SK-N-SH treated with all-trans-retinoic acid at 6 μM for 48 hours (cell line): Measurements from ENCODE around the gene FGGY.

Experiments
- ATAC-seq: fragments of 200-7000 bp; cut with Tn5 transposase; 3 replicates; pipeline ENCODE4 v1.9.1; 2020; ENCODE audit warnings: mild to moderate bottlenecking, moderate library complexity
- ARNTL ChIP-seq: fragments of 450-650 bp; formaldehyde crosslinking; IDR thresholded peaks from 2 replicates; pipeline ENCODE4 v1.5.0; 2020; ENCODE audit warnings: low read depth, mild to moderate bottlenecking, moderate library complexity, borderline replicate concordance
- BACH2 ChIP-seq: fragments of 250-450 bp; sonication (Bioruptor Pico); IDR thresholded peaks from 2 replicates; pipeline ENCODE4 v1.9.0; 2021; ENCODE audit warnings: mild to moderate bottlenecking, borderline replicate concordance
- CSDC2 ChIP-seq: fragments of 250-450 bp; sonication (Bioruptor Pico); IDR thresholded peaks from 2 replicates; pipeline ENCODE4 v1.5.0; 2020; ENCODE audit warnings: mild to moderate bottlenecking, moderate library complexity
- CSRNP3 ChIP-seq: fragments of 250-450 bp; sonication (Bioruptor Pico); IDR thresholded peaks from 2 replicates; pipeline ENCODE4 v1.5.1; 2021; ENCODE audit warnings: mild to moderate bottlenecking, moderate library complexity
- ESRRG ChIP-seq: fragments of 250-450 bp; sonication (Bioruptor Pico); IDR thresholded peaks from 2 replicates; pipeline ENCODE4 v1.6.1; 2021; ENCODE audit warnings: mild to moderate bottlenecking
- GLIS3 ChIP-seq: fragments of 250-450 bp; sonication (Bioruptor Pico); IDR thresholded peaks from 2 replicates; pipeline ENCODE4 v1.5.0; 2020; ENCODE audit warnings: mild to moderate bottlenecking, moderate library complexity
- OSR1 ChIP-seq: fragments of 250-450 bp; sonication (Bioruptor Pico); IDR thresholded peaks from 2 replicates; pipeline ENCODE4 v1.8.0; 2022; ENCODE audit warnings: moderate library complexity, mild to moderate bottlenecking, inconsistent platforms
- SNAI2 ChIP-seq: fragments of 250-450 bp; sonication (Bioruptor Pico); IDR thresholded peaks from 2 replicates; pipeline ENCODE4 v1.5.0; 2020; ENCODE audit warnings: mild to moderate bottlenecking, moderate library complexity
- TCF4 ChIP-seq: fragments of 250-450 bp; sonication (Bioruptor Pico); IDR thresholded peaks from 2 replicates; pipeline ENCODE4 v1.8.0; 2021; ENCODE audit warnings: mild to moderate bottlenecking, moderate library complexity, borderline replicate concordance
- ZC3H10 ChIP-seq: fragments of 250-450 bp; sonication (Bioruptor Pico); IDR thresholded peaks from 2 replicates; pipeline ENCODE4 v1.5.1; 2021; ENCODE audit warnings: mild to moderate bottlenecking, moderate library complexity
- ZFP3 ChIP-seq: fragments of 250-450 bp; sonication (Bioruptor Pico); IDR thresholded peaks from 2 replicates; pipeline ENCODE4 v1.5.0; 2020; ENCODE audit warnings: mild to moderate bottlenecking, moderate library complexity
- ZFP30 ChIP-seq: fragments of 450-650 bp; formaldehyde crosslinking; IDR thresholded peaks from 2 replicates; pipeline ENCODE4 v1.5.0; 2022; ENCODE audit warnings: mild to moderate bottlenecking, moderate library complexity
- ZNF565 ChIP-seq: fragments of 450-650 bp; formaldehyde crosslinking; conservative IDR thresholded peaks from 2 replicates; pipeline ENCODE4 v1.5.0; 2020; ENCODE audit warnings: low read depth, mild to moderate bottlenecking, moderate library complexity
- ZNF70 ChIP-seq: fragments of 450-650 bp; formaldehyde crosslinking; IDR thresholded peaks from 2 replicates; pipeline ENCODE4 v1.5.0; 2020; ENCODE audit warnings: mild to moderate bottlenecking, moderate library complexity
- ZNF8 ChIP-seq: fragments of 450-650 bp; formaldehyde crosslinking; IDR thresholded peaks from 2 replicates; pipeline ENCODE4 v1.5.0; 2020; ENCODE audit warnings: mild to moderate bottlenecking, moderate library complexity
- TF ChIP-seq, protein P1 (sequence below): fragments of 250-450 bp; sonication (Bioruptor Pico); IDR thresholded peaks from 2 replicates; pipeline ENCODE4 v1.8.0; 2020; ENCODE audit warnings: mild to moderate bottlenecking, moderate library complexity, borderline replicate concordance
- TF ChIP-seq, protein P2 (sequence below): fragments of 250-450 bp; sonication (Bioruptor Pico); IDR thresholded peaks from 2 replicates; pipeline ENCODE4 v1.8.0; 2021; ENCODE audit warnings: low read depth, mild to moderate bottlenecking, moderate library complexity, borderline replicate concordance
- TF ChIP-seq, protein P3 (sequence below): fragments of 250-450 bp; sonication (Bioruptor Pico); IDR thresholded peaks from 2 replicates; pipeline ENCODE4 v1.5.1; 2020; ENCODE audit warnings: low read depth, mild to moderate bottlenecking, moderate library complexity

The FGGY gene

DNA sequence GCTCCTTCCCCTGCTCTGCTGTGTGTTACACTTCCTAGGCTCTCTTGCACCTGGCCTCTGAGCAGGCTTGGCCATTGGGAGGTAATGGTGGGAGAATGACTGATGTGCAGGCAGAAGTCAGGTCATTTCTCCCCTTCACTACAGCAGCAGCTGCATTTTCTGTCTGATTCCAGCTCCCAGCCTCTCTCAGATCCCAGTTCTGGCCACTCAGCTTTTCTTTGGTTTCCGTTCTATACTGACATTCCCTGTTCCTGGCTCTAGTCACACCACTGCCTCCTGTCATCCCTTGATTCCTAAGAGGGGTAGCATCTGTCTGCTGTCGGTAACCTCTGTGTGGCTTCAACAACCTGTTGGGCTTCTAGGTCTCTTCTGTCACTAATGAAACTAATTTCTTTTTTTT is 390.2 kb downstream of the FGGY start:
- ATAC-seq = no peak
- TF ChIP-seq TCF4 (CRISPR knock-in tag) = no peak
- TF ChIP-seq, protein P1, sequence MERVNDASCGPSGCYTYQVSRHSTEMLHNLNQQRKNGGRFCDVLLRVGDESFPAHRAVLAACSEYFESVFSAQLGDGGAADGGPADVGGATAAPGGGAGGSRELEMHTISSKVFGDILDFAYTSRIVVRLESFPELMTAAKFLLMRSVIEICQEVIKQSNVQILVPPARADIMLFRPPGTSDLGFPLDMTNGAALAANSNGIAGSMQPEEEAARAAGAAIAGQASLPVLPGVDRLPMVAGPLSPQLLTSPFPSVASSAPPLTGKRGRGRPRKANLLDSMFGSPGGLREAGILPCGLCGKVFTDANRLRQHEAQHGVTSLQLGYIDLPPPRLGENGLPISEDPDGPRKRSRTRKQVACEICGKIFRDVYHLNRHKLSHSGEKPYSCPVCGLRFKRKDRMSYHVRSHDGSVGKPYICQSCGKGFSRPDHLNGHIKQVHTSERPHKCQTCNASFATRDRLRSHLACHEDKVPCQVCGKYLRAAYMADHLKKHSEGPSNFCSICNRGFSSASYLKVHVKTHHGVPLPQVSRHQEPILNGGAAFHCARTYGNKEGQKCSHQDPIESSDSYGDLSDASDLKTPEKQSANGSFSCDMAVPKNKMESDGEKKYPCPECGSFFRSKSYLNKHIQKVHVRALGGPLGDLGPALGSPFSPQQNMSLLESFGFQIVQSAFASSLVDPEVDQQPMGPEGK (CRISPR knock-in tag) = no peak
- TF ChIP-seq ZC3H10 (CRISPR knock-in tag) = no peak
- no peak for TF ChIP-seq ESRRG (CRISPR knock-in tag)
- TF ChIP-seq, protein P2, sequence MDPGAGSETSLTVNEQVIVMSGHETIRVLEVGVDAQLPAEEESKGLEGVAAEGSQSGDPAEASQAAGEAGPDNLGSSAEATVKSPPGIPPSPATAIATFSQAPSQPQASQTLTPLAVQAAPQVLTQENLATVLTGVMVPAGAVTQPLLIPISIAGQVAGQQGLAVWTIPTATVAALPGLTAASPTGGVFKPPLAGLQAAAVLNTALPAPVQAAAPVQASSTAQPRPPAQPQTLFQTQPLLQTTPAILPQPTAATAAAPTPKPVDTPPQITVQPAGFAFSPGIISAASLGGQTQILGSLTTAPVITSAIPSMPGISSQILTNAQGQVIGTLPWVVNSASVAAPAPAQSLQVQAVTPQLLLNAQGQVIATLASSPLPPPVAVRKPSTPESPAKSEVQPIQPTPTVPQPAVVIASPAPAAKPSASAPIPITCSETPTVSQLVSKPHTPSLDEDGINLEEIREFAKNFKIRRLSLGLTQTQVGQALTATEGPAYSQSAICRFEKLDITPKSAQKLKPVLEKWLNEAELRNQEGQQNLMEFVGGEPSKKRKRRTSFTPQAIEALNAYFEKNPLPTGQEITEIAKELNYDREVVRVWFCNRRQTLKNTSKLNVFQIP (CRISPR knock-in tag) = no peak
- TF ChIP-seq ZNF8 (CRISPR knock-in tag) = no peak
- no peak for TF ChIP-seq ZNF565 (CRISPR knock-in tag)
- TF ChIP-seq ZFP30 (CRISPR knock-in tag) = no peak
- TF ChIP-seq CSRNP3 (CRISPR knock-in tag) = no peak
- no peak for TF ChIP-seq ARNTL (CRISPR knock-in tag)
- no peak for TF ChIP-seq GLIS3 (CRISPR knock-in tag)
- no peak for TF ChIP-seq ZFP3 (CRISPR knock-in tag)
- TF ChIP-seq ZNF70 (CRISPR knock-in tag) = no peak
- TF ChIP-seq OSR1 (CRISPR knock-in tag) = no peak
- TF ChIP-seq BACH2 (CRISPR knock-in tag) = no peak
- no peak for TF ChIP-seq CSDC2 (CRISPR knock-in tag)
- no peak for TF ChIP-seq SNAI2 (CRISPR knock-in tag)

DNA sequence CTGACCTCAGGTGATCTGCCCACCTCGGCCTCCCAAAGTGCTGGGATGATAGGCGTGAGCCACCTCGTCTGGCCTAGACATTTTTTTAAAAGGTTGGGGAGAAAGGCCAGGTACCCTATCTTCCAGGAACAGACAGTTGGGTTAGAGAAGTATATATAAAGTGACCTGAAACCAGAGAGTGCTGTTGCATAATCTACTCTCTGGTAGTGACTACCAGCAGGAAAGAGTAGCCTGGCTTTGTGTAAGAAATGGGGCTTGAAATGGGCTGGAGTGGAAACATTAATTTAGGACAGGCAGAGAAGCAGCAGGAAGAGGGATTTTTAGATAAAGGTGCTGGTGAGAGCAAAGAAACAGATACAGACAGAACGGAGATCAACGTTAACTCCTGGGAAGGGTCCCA is 392.1 kb downstream of the FGGY start:
- ATAC-seq = no peak
- TF ChIP-seq BACH2 (CRISPR knock-in tag) = no peak
- no peak for TF ChIP-seq ZNF565 (CRISPR knock-in tag)
- TF ChIP-seq, protein P3, sequence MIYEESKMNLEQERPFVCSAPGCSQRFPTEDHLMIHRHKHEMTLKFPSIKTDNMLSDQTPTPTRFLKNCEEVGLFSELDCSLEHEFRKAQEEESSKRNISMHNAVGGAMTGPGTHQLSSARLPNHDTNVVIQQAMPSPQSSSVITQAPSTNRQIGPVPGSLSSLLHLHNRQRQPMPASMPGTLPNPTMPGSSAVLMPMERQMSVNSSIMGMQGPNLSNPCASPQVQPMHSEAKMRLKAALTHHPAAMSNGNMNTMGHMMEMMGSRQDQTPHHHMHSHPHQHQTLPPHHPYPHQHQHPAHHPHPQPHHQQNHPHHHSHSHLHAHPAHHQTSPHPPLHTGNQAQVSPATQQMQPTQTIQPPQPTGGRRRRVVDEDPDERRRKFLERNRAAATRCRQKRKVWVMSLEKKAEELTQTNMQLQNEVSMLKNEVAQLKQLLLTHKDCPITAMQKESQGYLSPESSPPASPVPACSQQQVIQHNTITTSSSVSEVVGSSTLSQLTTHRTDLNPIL = no peak
- TF ChIP-seq TCF4 (CRISPR knock-in tag) = no peak
- no peak for TF ChIP-seq ARNTL (CRISPR knock-in tag)
- TF ChIP-seq, protein P1 (CRISPR knock-in tag) = no peak

DNA sequence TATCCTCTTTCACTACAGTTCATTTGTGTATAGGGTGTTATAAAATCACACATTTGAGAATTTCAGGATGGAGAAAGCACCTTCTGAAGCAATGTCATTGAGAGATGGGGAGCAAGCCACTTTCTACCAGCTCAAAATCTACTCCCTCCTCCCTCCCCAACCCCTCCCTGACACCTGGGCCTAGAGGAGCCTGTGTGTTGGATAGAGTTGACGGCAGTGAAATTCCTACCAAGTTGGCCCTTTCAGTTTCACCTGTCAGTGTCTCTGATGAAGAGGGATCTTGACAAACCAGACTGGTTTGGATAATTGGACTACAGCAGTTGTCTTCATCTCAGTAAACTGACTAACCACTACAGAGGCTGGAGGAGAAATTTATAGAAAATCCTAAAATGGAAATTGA is 392.8 kb downstream of the FGGY start:
- no peak for ATAC-seq
- TF ChIP-seq, protein P2 (CRISPR knock-in tag) = no peak
- TF ChIP-seq SNAI2 (CRISPR knock-in tag) (no peak), GLIS3 (CRISPR knock-in tag) (no peak), ZFP3 (CRISPR knock-in tag) (no peak), BACH2 (CRISPR knock-in tag) (no peak), CSDC2 (CRISPR knock-in tag) (no peak), ZNF70 (CRISPR knock-in tag) (no peak), OSR1 (CRISPR knock-in tag) (no peak)
- TF ChIP-seq, protein P1 (CRISPR knock-in tag) = no peak
